AG10803 (cell line): Measurements from ENCODE around the gene MOB3C.

Experiments
- DNase-seq: peaks from one replicate; pipeline ENCODE4 v3.0.0; 2010; ENCODE audit warnings: low read depth
- H3K4me3 ChIP-seq: 2 replicates; pipeline ENCODE4 v1.5.1; 2011; ENCODE audit warnings: mild to moderate bottlenecking, low read length, control low read depth
- TF ChIP-seq, protein P1 (sequence below): conservative IDR thresholded peaks from 2 replicates; pipeline ENCODE4 v1.5.1; 2011; ENCODE audit warnings: mild to moderate bottlenecking, low read length, control low read depth, inconsistent platforms

The MOB3C gene

DNA sequence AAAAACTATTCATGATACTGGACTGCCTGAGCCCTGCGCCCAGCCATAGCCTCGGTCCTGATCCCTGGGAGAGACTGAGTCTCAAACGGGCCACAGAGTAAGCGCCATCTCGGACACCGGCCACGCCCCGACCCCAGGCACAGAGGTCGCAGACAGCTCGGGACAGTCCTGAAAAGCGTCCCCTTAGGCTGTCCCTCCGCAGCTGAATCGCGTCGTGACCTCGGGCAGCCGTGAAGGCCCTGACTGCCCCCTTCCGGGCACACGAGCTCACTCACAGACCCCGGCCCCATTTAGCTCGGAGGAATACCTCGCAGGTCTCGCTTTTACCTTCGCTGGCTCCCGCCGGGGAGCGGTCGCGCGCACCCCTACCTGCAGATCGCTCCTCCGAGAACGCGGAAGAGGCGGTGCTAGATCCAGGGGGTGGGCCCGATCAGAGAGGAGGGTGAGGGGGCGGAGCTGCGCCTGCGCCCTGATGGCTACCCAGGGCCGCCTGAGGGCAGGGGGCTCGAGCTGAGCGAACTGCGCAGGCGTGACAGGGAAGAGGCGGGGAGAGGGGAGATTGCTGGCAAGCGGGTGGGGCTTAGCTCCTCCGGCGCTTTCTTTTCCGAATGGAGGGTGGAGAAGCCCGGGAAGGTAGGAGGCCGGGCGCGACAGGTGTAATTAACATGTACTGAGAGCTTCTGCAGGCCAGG lies 12.6 kb downstream of the MOB3C start, which contains the start of gene MKNK1:
TSS of gene MKNK1 (minus strand) at position 411 of the 692 bp plus-strand sequence. CDS start 20,941 bp downstream, outside the sequence.
- H3K4me3 ChIP-seq, result peak within 1 kb of the TSS; percentile 97
- TF ChIP-seq, protein P1, sequence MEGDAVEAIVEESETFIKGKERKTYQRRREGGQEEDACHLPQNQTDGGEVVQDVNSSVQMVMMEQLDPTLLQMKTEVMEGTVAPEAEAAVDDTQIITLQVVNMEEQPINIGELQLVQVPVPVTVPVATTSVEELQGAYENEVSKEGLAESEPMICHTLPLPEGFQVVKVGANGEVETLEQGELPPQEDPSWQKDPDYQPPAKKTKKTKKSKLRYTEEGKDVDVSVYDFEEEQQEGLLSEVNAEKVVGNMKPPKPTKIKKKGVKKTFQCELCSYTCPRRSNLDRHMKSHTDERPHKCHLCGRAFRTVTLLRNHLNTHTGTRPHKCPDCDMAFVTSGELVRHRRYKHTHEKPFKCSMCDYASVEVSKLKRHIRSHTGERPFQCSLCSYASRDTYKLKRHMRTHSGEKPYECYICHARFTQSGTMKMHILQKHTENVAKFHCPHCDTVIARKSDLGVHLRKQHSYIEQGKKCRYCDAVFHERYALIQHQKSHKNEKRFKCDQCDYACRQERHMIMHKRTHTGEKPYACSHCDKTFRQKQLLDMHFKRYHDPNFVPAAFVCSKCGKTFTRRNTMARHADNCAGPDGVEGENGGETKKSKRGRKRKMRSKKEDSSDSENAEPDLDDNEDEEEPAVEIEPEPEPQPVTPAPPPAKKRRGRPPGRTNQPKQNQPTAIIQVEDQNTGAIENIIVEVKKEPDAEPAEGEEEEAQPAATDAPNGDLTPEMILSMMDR, result peak; percentile 20; the same call in 1 of the 2 replicates
- peak; percentile 86 for DNase-seq

DNA sequence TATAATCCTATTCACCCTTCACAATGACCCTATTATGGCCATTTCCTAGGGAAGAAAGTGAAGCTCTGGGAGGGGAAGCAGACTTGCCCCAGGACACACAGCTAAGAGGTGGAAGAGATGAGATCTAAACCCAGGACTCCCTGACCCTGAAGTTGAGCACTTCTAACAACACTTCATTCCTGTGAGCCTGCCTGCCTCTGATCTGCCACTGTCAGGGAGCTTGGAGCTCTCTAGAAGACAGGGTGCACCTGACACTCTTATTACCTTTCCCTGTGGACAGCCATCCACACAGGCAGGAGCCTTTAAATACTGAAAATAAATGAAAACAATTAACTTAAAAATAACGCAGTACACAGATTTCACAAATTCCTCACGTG lies 13.1 kb downstream of the MOB3C start:
- no peak for DNase-seq
- TF ChIP-seq, protein P1, result no peak
- H3K4me3 ChIP-seq, result peak overlapping the region; percentile 97

DNA sequence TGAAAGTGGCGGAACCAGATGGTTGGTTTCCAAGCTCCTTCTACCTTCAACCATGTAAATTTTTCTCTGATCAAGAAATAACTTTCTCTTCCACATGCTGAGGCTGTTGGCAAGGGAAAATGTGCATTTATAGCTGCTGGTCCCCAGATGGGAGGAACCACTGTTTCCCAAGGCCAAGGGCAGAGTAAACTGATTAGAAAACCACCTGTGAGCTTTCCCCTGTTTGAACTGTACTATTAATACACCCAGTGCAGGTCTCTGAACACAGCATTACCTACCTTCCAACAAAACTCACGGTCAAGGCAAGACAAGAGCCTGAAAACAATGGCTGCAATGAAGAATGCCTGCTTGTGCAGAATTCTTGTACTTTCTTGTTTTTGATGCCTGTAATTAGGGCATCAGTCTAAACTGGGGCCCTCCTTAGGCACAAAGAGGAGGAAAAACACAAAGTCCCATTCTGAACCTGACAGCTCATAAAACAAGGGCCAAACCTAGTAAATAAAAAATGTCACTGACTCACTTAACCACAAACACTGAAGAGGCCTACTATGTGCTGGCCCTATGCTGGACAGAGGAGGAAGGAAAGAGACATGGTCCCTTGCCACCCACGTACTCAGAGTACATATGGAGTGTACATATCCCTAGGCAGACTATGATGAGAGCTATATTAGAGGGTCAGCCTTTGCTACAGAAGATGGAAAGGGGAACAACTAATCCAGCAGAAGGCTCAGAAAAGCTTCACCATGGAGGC lies 15.2 kb downstream of the MOB3C start:
- no peak overlapping the region for H3K4me3 ChIP-seq
- TF ChIP-seq, protein P1, result no peak

DNA sequence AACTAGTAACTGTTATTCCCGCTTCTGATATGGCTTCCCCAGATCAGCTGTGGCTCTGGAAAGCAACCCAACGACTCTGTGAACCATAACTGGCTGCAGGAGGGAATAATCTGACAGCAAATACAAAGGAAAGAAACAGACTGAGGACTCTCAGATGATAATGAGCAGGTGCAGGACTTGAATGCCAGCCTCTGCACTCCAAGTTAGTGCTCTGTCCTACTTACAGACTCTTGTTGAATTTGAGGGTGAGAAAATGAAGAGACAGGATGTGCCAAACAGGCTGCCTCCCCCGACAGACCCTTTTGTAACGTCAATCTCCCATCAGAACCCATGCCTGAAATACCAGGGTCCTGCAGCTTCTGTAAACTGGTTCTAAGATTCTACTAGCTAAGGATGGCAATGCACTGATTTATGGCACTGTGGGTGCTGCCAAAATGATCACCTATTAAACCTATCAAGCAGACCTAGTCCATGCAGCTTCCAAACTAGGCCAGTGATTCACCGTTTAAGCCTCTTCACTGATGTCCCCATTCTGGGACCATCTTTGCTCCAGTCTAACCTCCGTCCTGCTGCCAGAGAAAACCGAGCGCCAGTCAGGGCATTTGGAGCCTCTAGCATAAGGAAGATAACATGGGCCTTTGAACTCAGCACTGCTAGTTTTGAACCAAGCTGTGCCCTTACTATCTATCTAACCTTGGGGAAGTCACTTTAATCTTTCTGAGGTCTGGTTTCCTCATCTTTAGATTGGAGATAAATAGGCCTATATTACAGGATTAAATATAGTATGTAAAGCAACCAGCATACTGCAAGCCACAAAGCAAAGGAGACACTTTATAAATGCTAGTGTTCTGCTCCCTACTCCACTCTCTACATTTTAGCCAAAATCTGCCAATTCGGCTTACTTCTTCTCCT lies 17.3 kb downstream of the MOB3C start:
- H3K4me3 ChIP-seq, result no peak overlapping the region
- no peak for DNase-seq
- TF ChIP-seq, protein P1, result no peak

More for the DNA sequence above, 15.2 kb downstream of the MOB3C start:
- DNase-seq, result no peak

DNA sequence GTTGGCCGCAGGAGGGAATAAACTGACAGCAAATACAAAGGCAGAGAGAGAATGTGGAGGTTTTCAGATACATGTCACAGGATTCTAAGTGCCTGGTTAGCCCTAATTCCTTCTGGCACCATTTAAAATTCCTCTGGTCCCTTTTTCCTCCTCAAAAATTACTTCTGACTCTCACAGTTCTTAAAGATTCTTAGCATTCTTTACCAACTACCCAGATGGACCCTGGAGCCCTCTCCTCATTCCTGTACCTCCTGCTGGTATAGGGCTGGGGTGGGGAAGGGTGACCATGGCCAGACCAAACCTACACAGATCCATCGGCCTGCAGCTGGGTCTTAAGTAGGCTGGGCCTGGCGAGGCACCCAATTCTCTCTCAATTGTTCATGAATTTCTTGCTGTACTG lies 19.8 kb downstream of the MOB3C start:
- no peak overlapping the region for H3K4me3 ChIP-seq
- no peak for DNase-seq
- TF ChIP-seq, protein P1, result no peak

DNA sequence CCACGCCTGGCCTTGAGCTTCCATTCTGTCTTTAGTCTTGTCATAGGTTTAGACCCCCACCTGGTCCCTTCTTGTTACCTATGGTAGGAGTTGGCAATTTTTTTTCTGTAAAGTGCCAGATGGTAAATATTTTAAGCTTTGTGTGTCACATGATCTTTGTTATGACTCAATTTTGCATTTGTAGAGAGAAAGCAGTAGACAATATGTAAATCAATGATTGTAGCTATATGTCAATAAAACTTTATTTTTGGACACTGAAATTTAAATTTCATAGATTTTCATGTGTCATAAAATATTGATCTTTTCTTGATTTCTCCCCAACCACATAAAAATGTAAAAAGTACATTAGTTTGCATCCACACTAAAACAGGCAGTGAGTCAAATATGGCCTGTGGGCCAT lies 20.6 kb downstream of the MOB3C start:
- TF ChIP-seq, protein P1, result no peak
- H3K4me3 ChIP-seq, result no peak overlapping the region

More for the DNA sequence above, 20.6 kb downstream of the MOB3C start:
- no peak for DNase-seq
